ENCODE results near the gene ARFGEF2. TPM values are rescaled to one million over a fixed set of nuclear protein-coding genes. Genes with fewer than 3 reads are reported as not detected.
"Not testable (repeated sequence)": the region's sequence is repeated elsewhere in the genome, so short reads cannot be mapped to it uniquely, and the experiment has no call there.

ARFGEF2 gene
- total RNA-seq = 37.1 TPM

GRCh38 chr20:48921168-48921882 lies at the start of gene ARFGEF2:
Gene ARFGEF2, plus strand, starts transcription at chr20:48921711. Its CDS starts 179 bp downstream, at chr20:48921890.
- DNase-seq (ENCODE audit: low spot score) = peak; percentile 93

- DNase-seq (ENCODE audit: low spot score) = no peak
These were observed 46.1 kb upstream of the ARFGEF2 start for GRCh38 chr20:48875233-48875913.

GRCh38 chr20:48875914-48876240 lies 45.6 kb upstream of the ARFGEF2 start:
- DNase-seq (ENCODE audit: low spot score) = no peak

GRCh38 chr20:48877304-48877703 lies 44.2 kb upstream of the ARFGEF2 start:
- DNase-seq (ENCODE audit: low spot score) = peak; percentile 16

- DNase-seq (ENCODE audit: low spot score) = no peak
These were observed 42.8 kb upstream of the ARFGEF2 start for GRCh38 chr20:48878534-48879248.

- no peak for DNase-seq (ENCODE audit: low spot score)
These were observed 41.8 kb upstream of the ARFGEF2 start for GRCh38 chr20:48879612-48880245.

GRCh38 chr20:48880331-48880730 lies 41.2 kb upstream of the ARFGEF2 start:
- DNase-seq (ENCODE audit: low spot score) = no peak

- no peak for DNase-seq (ENCODE audit: low spot score)
These were observed 40.4 kb upstream of the ARFGEF2 start for GRCh38 chr20:48880981-48881657.

GRCh38 chr20:48885237-48885636 lies 36.3 kb upstream of the ARFGEF2 start:
- no peak for DNase-seq (ENCODE audit: low spot score)

GRCh38 chr20:48886194-48886593 lies 35.3 kb upstream of the ARFGEF2 start:
- no peak for DNase-seq (ENCODE audit: low spot score)

GRCh38 chr20:48886811-48887210 lies 34.7 kb upstream of the ARFGEF2 start:
- no peak for DNase-seq (ENCODE audit: low spot score)

GRCh38 chr20:48888517-48888916 lies 33.0 kb upstream of the ARFGEF2 start:
- not testable (repeated sequence) for DNase-seq (ENCODE audit: low spot score)

GRCh38 chr20:48889140-48889790 lies 32.2 kb upstream of the ARFGEF2 start:
- no peak for DNase-seq (ENCODE audit: low spot score)

- DNase-seq (ENCODE audit: low spot score) = no peak
These were observed 30.1 kb upstream of the ARFGEF2 start for GRCh38 chr20:48891235-48892048.

- no peak for DNase-seq (ENCODE audit: low spot score)
These were observed 29.5 kb upstream of the ARFGEF2 start for GRCh38 chr20:48892049-48892470.

- no peak for DNase-seq (ENCODE audit: low spot score)
These were observed 28.6 kb upstream of the ARFGEF2 start for GRCh38 chr20:48892891-48893290.

- DNase-seq (ENCODE audit: low spot score) = no peak
These were observed 28.1 kb upstream of the ARFGEF2 start for GRCh38 chr20:48893374-48893773.

GRCh38 chr20:48897305-48898010 lies 24.1 kb upstream of the ARFGEF2 start:
- DNase-seq (ENCODE audit: low spot score) = no peak

GRCh38 chr20:48898210-48898609 lies 23.3 kb upstream of the ARFGEF2 start:
- no peak for DNase-seq (ENCODE audit: low spot score)
